ENCODE results near the gene SLC30A3. TPM values are rescaled to one million over a fixed set of nuclear protein-coding genes. Genes with fewer than 3 reads are reported as not detected.
A peak's percentile ranks its signal among the peaks of the same experiment; 100 is the strongest.
"Not testable (repeated sequence)": the region's sequence is repeated elsewhere in the genome, so short reads cannot be mapped to it uniquely, and the experiment has no call there.

SLC30A3 gene
- 1.3 and 2.6 TPM in 2 replicates for total RNA-seq (2014; rRNA removed; shearing (Covaris generic))

- DNase-seq (ENCODE audit: low spot score), result peak; percentile 14
- in situ Hi-C loops (cut with HindIII; ENCODE audit: low sequenced_read_pairs), result no loop called here
Measured at GRCh38 chr2:27262379-27263286, at the start of gene SLC30A3. SLC30A3 (minus strand) TSS chr2:27263047; CDS start chr2:27262906, 141 bp downstream.

- in situ Hi-C loops (cut with HindIII; ENCODE audit: low sequenced_read_pairs), result no loop called here
- DNase-seq (ENCODE audit: low spot score), result no peak
Measured at GRCh38 chr2:27312152-27312551, 49.3 kb upstream of the SLC30A3 start.

DNA sequence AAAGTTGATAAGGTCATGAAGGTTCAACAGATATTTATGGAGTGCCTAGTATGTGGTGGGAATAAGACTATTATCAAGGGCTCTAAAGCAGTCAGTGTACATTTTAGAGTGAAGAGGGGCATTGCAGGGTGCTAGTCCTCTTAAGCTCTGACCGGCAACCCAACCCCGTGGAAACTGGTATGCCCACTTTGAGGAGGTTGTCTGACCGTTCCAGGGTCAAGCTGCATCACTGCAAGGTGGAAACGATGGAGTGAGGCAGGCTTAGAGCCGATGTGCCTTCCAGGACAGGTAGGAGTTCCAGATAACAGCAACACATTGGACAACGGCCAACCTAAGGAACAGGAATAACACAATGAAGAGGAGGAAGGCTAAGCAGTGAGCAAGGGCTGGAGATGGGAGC, 46.8 kb upstream of the SLC30A3 start:
- no peak for DNase-seq (ENCODE audit: low spot score)
- in situ Hi-C loops (cut with HindIII; ENCODE audit: low sequenced_read_pairs), result no loop called here

GRCh38 chr2:27308359-27308881, 45.6 kb upstream of the SLC30A3 start, which contains the start of gene UCN:
UCN (minus strand) TSS chr2:27308445; CDS start chr2:27307895, 550 bp downstream.
- DNase-seq (ENCODE audit: low spot score), result no peak
- in situ Hi-C loops (cut with HindIII; ENCODE audit: low sequenced_read_pairs), result no loop called here

- DNase-seq (ENCODE audit: low spot score), result no peak
- in situ Hi-C loops (cut with HindIII; ENCODE audit: low sequenced_read_pairs), result no loop called here
Measured at GRCh38 chr2:27307545-27308358, 44.9 kb upstream of the SLC30A3 start.

DNA sequence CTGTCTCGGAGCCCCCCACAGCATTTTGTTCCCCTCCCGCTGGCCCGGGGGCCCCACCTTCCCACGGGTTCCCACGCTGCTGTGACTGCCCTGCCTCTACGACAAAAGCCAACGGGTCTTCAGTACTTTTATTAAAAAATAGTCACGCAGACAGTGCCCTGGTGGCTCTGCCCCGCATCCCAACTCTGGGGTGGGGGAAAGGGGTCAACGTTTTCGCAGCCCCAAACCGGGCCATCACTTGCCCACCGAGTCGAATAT, 44.4 kb upstream of the SLC30A3 start:
- DNase-seq (ENCODE audit: low spot score), result no peak
- in situ Hi-C loops (cut with HindIII; ENCODE audit: low sequenced_read_pairs), result no loop called here

DNA sequence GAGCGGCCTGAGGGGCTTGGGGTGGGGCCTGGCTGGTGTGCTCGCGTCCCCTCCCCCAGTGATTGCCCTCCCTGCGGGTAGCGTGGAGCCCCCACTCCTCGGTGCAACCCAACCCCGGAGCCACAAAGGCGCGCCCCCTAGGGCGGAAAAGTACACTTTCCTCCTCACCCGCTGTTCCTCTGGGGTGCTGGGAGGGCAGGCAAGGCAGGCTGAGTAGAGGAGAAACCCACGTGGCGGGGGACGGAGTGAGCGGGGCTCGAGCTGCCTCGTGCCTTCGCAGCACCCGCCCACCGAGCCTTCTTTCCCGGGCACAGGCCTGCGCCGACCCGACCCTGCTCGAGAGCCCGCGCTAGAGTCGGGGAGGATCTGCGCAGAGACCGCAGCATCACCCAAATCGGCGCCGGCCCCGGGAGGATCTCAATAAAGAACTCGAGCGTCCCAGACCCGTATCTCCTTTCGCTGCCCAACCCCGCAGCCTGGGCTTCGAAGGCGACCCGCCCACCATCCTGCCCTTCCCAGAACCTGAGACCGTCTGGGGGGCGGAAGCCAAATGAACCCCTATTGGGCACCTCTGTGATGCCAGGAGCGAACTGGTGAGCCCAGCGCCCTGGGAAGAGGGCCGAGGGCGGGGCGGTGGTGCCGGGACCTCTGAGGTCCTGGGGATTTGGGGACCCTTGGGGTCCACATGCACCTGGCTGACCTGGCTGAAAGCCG, 43.9 kb upstream of the SLC30A3 start:
- in situ Hi-C loops (cut with HindIII; ENCODE audit: low sequenced_read_pairs), result no loop called here
- no peak for DNase-seq (ENCODE audit: low spot score)

- DNase-seq (ENCODE audit: low spot score), result no peak
Measured at GRCh38 chr2:27306136-27306535, 43.3 kb upstream of the SLC30A3 start.

GRCh38 chr2:27305516-27305915, 42.7 kb upstream of the SLC30A3 start:
- in situ Hi-C loops (cut with HindIII; ENCODE audit: low sequenced_read_pairs), result no loop called here
- no peak for DNase-seq (ENCODE audit: low spot score)

More at GRCh38 chr2:27306136-27306535, 43.3 kb upstream of the SLC30A3 start:
- in situ Hi-C loops (cut with HindIII; ENCODE audit: low sequenced_read_pairs), result no loop called here

DNA sequence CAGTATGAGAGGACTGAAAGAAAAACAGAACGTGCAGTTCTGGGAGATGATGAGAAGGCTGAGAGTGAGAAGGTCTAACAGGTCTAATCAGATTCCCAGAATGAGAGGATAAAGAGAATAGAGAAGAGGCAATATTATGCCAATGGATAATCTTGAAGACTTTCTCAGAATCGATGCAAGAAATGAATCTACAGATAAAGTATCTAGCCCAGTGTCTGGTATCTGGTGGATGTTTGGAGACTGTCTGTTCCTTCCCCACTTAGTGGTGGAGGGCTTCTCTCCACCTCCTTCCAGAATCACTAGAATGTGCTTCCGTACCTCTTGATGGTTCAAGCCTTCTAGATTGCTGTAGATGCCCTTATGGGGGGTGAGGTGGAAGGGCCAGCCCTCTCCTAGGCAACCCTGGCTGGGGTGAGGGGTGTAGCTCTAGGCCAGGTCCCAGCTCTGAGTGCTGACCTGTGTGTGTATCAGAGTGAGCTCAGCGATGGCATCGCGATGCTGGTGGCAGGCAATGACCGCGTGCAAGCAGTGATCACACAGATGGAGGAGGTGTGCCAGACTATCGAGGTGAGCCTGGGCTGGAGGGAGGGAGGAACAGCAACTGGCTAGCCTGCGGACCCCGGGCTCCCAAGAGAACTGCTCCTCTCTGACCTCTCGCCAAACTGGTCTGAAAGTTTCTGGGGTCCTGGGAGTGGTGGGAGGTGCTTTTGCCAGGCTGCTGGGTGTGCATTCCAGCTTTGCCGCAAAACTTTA, 41.8 kb upstream of the SLC30A3 start:
- no peak for DNase-seq (ENCODE audit: low spot score)
- in situ Hi-C loops (cut with HindIII; ENCODE audit: low sequenced_read_pairs), result no loop called here

DNA sequence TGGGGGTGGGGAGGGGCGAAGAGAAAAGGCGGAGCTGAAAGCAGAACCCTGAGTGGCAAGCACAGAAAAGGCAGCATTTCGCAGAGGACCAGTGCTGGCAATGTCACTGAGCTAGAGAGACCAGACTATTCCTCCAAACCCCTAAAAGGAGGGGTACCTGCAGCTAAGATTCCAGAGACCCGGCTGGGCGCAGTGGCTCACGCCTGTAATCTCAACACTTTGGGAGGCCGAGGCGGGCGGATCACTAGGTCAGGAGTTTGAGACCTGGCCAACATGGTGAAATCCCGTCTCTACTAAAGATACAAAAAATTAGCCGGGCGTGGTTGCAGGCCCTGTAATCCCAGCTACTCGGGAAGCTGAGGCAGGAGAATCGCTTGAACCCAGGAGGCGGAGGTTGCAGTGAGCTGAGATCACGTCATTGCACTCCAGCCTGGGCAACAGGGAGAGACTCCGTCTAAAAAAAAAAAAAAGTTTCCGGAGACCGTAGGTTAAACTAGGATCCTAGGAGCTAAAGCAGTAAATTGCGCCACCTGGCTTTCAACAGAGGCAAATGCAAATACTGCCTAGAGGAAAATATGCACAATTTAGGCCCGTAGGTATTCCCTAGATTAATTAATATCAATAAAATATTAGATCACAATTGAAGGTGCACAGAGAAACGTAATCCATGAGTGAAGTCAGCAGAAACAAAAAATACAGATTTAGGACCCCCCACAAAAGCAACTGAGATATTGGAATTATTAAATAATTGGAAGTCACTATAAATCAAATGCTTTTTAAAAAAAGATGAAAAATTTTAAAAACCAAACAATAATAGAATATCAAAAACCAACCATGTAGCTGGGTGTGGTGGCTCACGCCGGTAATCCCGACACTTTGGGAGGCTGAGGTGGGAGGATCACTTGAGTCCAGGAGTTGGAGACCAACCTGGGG, 40.5 kb upstream of the SLC30A3 start:
- DNase-seq (ENCODE audit: low spot score), result peak; percentile 69
- in situ Hi-C loops (cut with HindIII; ENCODE audit: low sequenced_read_pairs), result no loop called here

GRCh38 chr2:27300606-27301005, 37.8 kb upstream of the SLC30A3 start:
- DNase-seq (ENCODE audit: low spot score); in situ Hi-C loops (cut with HindIII; ENCODE audit: low sequenced_read_pairs): not testable (repeated sequence)

- no peak for DNase-seq (ENCODE audit: low spot score)
- in situ Hi-C loops (cut with HindIII; ENCODE audit: low sequenced_read_pairs), result no loop called here
Measured at GRCh38 chr2:27298391-27299080, 35.7 kb upstream of the SLC30A3 start.

DNA sequence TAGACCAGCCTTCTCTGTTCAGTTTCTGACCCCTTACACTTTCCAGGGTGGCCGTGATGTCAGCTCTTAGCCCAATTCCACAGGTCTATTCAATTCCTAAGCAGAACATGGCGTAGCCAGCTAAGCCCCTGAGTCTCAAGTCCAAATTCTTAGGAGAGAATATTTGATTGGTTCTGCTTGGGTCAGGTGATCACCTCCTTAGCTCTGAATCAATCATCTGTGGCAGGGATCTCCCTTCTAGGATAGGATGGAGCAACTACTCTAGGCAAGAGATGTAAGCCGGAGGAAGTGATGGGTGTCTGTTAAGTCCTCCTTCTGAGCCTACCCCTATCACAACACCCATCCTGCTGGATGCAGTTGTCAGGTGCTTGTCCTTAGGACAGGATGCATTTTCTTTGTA, 34.3 kb upstream of the SLC30A3 start:
- in situ Hi-C loops (cut with HindIII; ENCODE audit: low sequenced_read_pairs), result no loop called here
- DNase-seq (ENCODE audit: low spot score), result no peak

GRCh38 chr2:27296481-27296880, 33.6 kb upstream of the SLC30A3 start:
- no peak for DNase-seq (ENCODE audit: low spot score)
- in situ Hi-C loops (cut with HindIII; ENCODE audit: low sequenced_read_pairs), result no loop called here

DNA sequence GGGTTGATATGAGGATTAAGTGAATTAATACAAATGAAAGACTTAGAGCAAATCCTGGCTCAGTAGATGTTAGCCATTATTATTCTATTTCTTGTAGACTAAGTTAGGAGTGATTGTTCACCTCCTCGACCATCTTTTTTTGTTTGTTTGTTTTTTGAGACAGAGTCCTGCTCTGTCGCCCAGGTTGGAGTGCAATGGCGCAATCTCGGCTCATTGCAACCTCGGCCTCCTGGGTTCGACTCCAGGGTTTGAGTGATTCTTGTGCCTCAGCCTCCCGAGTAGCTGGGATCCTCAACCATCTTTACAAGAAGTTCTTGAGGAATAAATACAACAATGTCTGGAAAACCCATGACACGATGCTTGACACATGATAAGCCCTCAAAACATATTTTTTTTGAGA, 32.1 kb upstream of the SLC30A3 start:
- no peak for DNase-seq (ENCODE audit: low spot score)
- in situ Hi-C loops (cut with HindIII; ENCODE audit: low sequenced_read_pairs), result no loop called here

GRCh38 chr2:27291865-27292264, 29.0 kb upstream of the SLC30A3 start:
- in situ Hi-C loops (cut with HindIII; ENCODE audit: low sequenced_read_pairs), result no loop called here
- DNase-seq (ENCODE audit: low spot score), result no peak

Data from G401 (cell line).